Medulla oblongata (tissue), 1 donor: ENCODE data around the gene AURKA.
"Not testable (repeated sequence)": the region's sequence is repeated elsewhere in the genome, so short reads cannot be mapped to it uniquely, and the experiment has no call there.

Source experiments
- DNase-seq: peaks from one replicate; pipeline ENCODE4 v3.0.0-alpha.2; 2015; ENCODE audit errors: extremely low spot score

Gene AURKA

GRCh38 chr20:56422076-56422823, 30.2 kb upstream of the AURKA start:
- no peak for DNase-seq

GRCh38 chr20:56420940-56421688, 29.1 kb upstream of the AURKA start:
- DNase-seq = no peak

GRCh38 chr20:56420028-56420427, 28.0 kb upstream of the AURKA start:
- DNase-seq = no peak

- DNase-seq = no peak
Observed at GRCh38 chr20:56418385-56418861, 26.4 kb upstream of the AURKA start.

- no peak for DNase-seq
Observed at GRCh38 chr20:56417911-56418310, 25.9 kb upstream of the AURKA start.

GRCh38 chr20:56417402-56417801, 25.4 kb upstream of the AURKA start:
- no peak for DNase-seq

- no peak for DNase-seq
Observed at GRCh38 chr20:56414842-56415765, 23.1 kb upstream of the AURKA start.

GRCh38 chr20:56412949-56413348, 20.9 kb upstream of the AURKA start:
- no peak for DNase-seq

GRCh38 chr20:56412473-56412790, 20.4 kb upstream of the AURKA start:
- DNase-seq = no peak

GRCh38 chr20:56411759-56412472, 19.9 kb upstream of the AURKA start, which contains the start of gene CASS4:
TSS of gene CASS4 (plus strand) at chr20:56412260. CDS start at chr20:56412459, 199 bp downstream.
- DNase-seq = peak; percentile 72

- DNase-seq = not testable (repeated sequence)
Observed at GRCh38 chr20:56411287-56411686, 19.3 kb upstream of the AURKA start.

- no peak for DNase-seq
Observed at GRCh38 chr20:56409956-56410355, 17.9 kb upstream of the AURKA start.

- no peak for DNase-seq
Observed at GRCh38 chr20:56409521-56409920, 17.5 kb upstream of the AURKA start.

GRCh38 chr20:56406910-56407309, 14.9 kb upstream of the AURKA start:
- no peak for DNase-seq

GRCh38 chr20:56405356-56405755, 13.3 kb upstream of the AURKA start:
- not testable (repeated sequence) for DNase-seq

- no peak for DNase-seq
Observed at GRCh38 chr20:56403465-56403864, 11.4 kb upstream of the AURKA start.

- peak; percentile 86 for DNase-seq
Observed at GRCh38 chr20:56400001-56400640, 8.1 kb upstream of the AURKA start.

- no peak for DNase-seq
Observed at GRCh38 chr20:56395166-56395565, 3.2 kb upstream of the AURKA start.

- DNase-seq = no peak
Observed at GRCh38 chr20:56393653-56394052, 1.6 kb upstream of the AURKA start.

- DNase-seq = no peak
Observed at GRCh38 chr20:56392881-56393482, 967 bp upstream of the AURKA start.
